Central memory CD8-positive, alpha-beta T cell (primary cell): ENCODE results near the gene RIMKLB.
"Not testable (repeated sequence)": the region's sequence is repeated elsewhere in the genome, so short reads cannot be mapped to it uniquely, and the experiment has no call there.

Experiments
- ATAC-seq: fragments of 150-1000 bp; cut with Tn5 transposase; replicated peaks from 2 replicates; pipeline ENCODE4 v1.10.0; 2022; ENCODE audit warnings: mild to moderate bottlenecking, moderate FRiP score, moderate number of reproducible peaks; ENCODE audit not compliant: poor library complexity, severe bottlenecking; ENCODE audit errors: extremely low read depth
- DNase-seq, 2 donors: peaks; one replicate each; pipeline ENCODE4 v3.0.0; 2021; ENCODE audit warnings: low spot score in 2 of 2
- H3K27ac Mint-ChIP-seq: one replicate; pipeline ENCODE4 v1.8.0; 2022; ENCODE audit warnings: low read depth, mild to moderate bottlenecking, moderate library complexity, mixed read lengths
- H3K27me3 Mint-ChIP-seq: one replicate; pipeline ENCODE4 v1.8.0; 2022; ENCODE audit warnings: mixed read lengths
- H3K36me3 Mint-ChIP-seq: one replicate; pipeline ENCODE4 v1.8.0; 2022; ENCODE audit warnings: mild to moderate bottlenecking, moderate library complexity, mixed read lengths; ENCODE audit not compliant: insufficient read depth
- H3K4me1 Mint-ChIP-seq: one replicate; pipeline ENCODE4 v1.8.0; 2022; ENCODE audit warnings: mixed read lengths
- H3K4me3 Mint-ChIP-seq: one replicate; pipeline ENCODE4 v1.8.0; 2022; ENCODE audit warnings: mild to moderate bottlenecking, moderate library complexity, mixed read lengths
- H3K9me3 Mint-ChIP-seq: one replicate; pipeline ENCODE4 v1.8.0; 2022; ENCODE audit warnings: mixed read lengths

Gene RIMKLB

GRCh38 chr12:8697120-8697475 is 693 bp upstream of the RIMKLB start:
- H3K27ac Mint-ChIP-seq: peak overlapping the region; percentile 73
- ATAC-seq: peak; percentile 36
- H3K27me3 Mint-ChIP-seq: no peaks in the 10 kb centered on the region
- H3K4me1 Mint-ChIP-seq: peaks cover 27% of the 10 kb centered on the region
- no peaks in the 10 kb centered on the region for H3K9me3 Mint-ChIP-seq
- H3K36me3 Mint-ChIP-seq: peaks cover 12% of the 10 kb centered on the region
- H3K4me3 Mint-ChIP-seq: peak overlapping the region; percentile 98
- peak in 1 of 2 donors; percentile 14 for DNase-seq

DNA sequence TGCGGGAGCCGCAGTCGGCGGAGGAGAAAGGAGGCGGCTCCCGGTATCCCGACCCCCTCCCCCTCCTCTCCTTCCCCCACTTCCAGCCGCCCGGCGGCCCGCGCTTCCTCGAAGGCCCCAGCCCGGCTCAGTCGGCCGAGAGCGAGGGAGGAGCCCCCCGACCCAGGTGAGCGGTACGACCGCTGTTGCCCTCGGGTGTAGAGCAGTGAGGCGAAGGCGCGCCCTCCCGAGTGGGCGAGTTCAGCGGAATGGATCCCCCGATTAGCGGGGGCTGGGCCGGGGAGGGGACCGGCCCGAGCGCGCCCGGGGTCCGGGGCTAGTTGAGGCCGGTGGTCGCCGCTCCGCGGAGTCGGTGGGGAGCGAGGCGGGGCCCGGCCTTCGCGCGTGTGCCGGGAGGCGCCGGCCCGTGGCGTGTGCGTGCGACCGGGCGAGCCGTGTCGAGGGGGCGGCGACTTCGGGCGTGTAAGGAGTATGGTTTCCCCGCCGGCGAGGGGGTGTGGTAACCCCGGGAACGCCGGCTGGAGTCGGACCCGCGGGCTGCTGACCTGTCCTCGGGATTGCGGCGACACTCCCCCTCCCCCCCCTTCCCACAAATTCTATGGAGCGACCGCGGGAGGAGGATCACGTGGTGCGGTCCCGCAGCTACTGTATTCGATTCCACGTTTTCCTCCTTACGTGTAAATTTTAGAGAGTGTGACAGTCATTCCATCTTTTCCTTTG is 501 bp downstream of the RIMKLB start:
- Mint-ChIP-seq H3K27me3 (no peaks in the 10 kb centered on the region), H3K9me3 (no peaks in the 10 kb centered on the region), H3K4me3 (peak overlapping the region; percentile 98), H3K4me1 (peaks cover 27% of the 10 kb centered on the region), H3K27ac (peak overlapping the region; percentile 74), H3K36me3 (peaks cover 12% of the 10 kb centered on the region)
- peak; percentile 10 to 17 for DNase-seq
- ATAC-seq: peak; percentile 44

DNA sequence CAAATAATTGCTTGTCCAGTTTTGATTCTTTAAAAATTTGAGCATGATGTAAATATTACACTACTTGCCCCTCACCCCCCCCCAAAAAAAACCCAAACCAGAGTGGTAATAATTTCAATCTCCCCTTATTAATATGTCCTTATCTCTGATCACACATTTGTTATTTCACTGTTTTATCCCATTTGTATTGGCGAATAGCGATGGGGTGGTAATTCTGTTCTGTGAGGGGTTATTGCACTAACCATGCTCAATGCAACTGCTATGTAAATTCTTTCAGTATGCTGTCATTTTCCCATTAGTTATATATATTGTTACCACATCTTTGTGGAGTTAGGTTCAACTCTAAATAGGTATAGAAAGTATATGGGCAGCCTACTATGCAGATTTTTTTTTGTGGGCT is 1.1 kb downstream of the RIMKLB start:
- ATAC-seq (no peak), DNase-seq (no peak)
- Mint-ChIP-seq H3K36me3 (peaks cover 12% of the 10 kb centered on the region), H3K9me3 (no peaks in the 10 kb centered on the region), H3K4me1 (peaks cover 27% of the 10 kb centered on the region), H3K27me3 (no peaks in the 10 kb centered on the region), H3K4me3 (peak overlapping the region; percentile 98), H3K27ac (peak overlapping the region; percentile 38)

GRCh38 chr12:8699714-8700113 is 1.9 kb downstream of the RIMKLB start:
- Mint-ChIP-seq H3K27me3 (no peaks in the 10 kb centered on the region), H3K36me3 (peaks cover 12% of the 10 kb centered on the region), H3K27ac (no peak overlapping the region), H3K4me3 (peak overlapping the region; percentile 50), H3K9me3 (no peaks in the 10 kb centered on the region), H3K4me1 (peaks cover 27% of the 10 kb centered on the region)
- no peak for DNase-seq
- no peak for ATAC-seq

DNA sequence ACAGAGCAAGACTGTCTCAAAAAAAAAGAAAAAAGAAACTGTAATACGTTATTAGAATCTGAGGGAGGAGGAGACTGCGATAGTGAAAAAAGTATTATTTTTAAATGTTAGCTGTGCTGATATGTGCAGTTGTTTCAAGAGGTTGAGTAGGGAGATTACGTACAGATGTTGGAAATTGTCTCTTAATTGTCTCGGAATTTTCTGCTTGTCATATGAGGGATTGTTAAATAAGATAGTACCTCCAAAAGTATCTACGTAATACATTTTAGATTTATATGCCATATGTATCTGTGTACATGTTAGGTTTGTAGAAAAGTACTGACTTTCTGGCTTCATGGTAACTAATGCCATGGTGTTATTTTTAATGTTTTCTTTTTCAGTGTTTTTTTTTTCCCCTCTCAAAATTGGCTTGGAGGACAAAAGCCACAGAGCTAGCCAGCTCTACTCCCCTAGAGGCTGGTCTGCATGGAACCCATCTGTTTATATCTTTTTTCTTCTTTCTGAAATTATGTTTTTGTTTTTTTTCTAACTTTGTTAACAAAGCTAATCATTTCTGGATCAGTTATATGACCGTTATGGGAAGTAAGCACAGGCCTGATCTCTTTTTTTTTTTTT is 3.4 kb downstream of the RIMKLB start:
- H3K36me3 Mint-ChIP-seq: peaks cover 12% of the 10 kb centered on the region
- DNase-seq: no peak

GRCh38 chr12:8702159-8702558 is 4.4 kb downstream of the RIMKLB start:
- Mint-ChIP-seq H3K27me3 (no peaks in the 10 kb centered on the region), H3K4me1 (peaks cover 19% of the 10 kb centered on the region), H3K9me3 (no peaks in the 10 kb centered on the region), H3K27ac (no peak overlapping the region), H3K36me3 (peaks cover 10% of the 10 kb centered on the region), H3K4me3 (no peak overlapping the region)
- ATAC-seq (no peak), DNase-seq (no peak)

More for the DNA sequence above, 3.4 kb downstream of the RIMKLB start:
- Mint-ChIP-seq H3K9me3 (no peaks in the 10 kb centered on the region), H3K4me1 (peaks cover 27% of the 10 kb centered on the region), H3K27ac (no peak overlapping the region), H3K27me3 (no peaks in the 10 kb centered on the region), H3K4me3 (no peak overlapping the region)
- ATAC-seq: no peak

DNA sequence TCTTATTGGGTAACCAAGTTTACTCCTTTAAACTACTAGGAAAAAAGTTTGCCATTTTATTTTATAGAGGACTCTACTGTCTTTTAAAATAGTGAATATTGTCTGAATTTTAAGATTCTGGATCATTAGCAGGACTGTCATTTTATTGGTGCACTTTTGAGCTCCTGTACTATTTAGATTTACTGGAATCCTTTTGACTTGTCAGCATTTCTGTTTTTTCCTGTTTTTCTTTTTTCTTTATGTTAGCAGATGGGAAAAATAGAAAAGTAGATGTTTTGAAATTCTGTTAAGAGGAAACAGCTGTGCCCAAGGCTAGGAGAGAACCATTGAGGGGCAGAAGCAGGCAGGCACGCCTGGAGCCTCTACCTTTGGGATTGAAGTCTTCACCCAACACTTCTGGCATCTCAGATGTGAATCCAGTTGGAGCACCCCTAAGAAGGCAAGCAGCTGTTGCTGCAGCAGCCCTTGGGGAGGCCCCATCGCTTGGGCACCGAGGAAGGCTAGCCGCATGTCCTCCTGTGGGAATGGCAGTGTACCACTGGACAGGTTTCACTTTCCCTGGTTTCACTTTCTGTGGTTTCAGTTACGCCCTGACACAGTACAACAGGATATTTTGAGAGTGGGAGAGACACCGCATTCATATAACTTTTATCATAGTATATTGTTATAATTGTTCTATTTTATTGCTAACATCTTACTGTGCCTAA is 11.5 kb downstream of the RIMKLB start:
- Mint-ChIP-seq H3K4me1 (no peaks in the 10 kb centered on the region), H3K4me3 (no peak overlapping the region), H3K9me3 (no peaks in the 10 kb centered on the region), H3K27ac (peak overlapping the region; percentile 35), H3K27me3 (no peaks in the 10 kb centered on the region), H3K36me3 (no peaks in the 10 kb centered on the region)
- no peak for DNase-seq
- no peak for ATAC-seq

- H3K4me3 Mint-ChIP-seq: no peak overlapping the region
- H3K36me3 Mint-ChIP-seq: peaks cover 4% of the 10 kb centered on the region
- ATAC-seq (no peak), DNase-seq (no peak)
- no peaks in the 10 kb centered on the region for H3K4me1 Mint-ChIP-seq
- H3K27me3 Mint-ChIP-seq: no peaks in the 10 kb centered on the region
- no peaks in the 10 kb centered on the region for H3K9me3 Mint-ChIP-seq
- no peak overlapping the region for H3K27ac Mint-ChIP-seq
Observed at GRCh38 chr12:8712572-8712971, 14.8 kb downstream of the RIMKLB start.

DNA sequence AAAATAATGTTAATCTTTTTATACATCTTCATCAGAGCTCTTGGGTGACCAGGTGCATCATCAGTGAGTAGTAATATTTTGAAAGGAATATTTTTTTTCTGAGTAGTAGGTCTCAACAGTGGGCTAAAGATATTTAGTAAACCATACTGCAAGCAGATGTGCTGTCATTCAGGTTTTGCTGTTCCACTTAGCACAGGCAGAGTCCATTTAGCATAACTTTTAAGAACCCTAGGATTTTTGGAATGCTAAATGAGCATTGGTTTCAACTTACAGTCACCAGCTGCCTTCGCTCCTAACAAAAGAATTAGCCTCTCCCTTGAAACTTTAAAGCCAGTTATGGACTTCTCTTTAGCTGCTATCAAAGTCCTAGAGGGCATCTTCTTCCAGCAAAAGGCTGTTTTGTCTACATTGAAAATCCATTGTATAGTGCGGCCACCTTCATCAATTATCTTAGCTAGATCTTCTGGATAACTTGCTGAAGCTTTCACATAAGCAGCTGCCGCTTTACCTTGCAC is 24.6 kb downstream of the RIMKLB start:
- ATAC-seq (no peak), DNase-seq (no peak)
- Mint-ChIP-seq H3K27me3 (no peaks in the 10 kb centered on the region), H3K27ac (no peak overlapping the region), H3K36me3 (peaks cover 2% of the 10 kb centered on the region), H3K4me3 (no peak overlapping the region), H3K4me1 (no peaks in the 10 kb centered on the region), H3K9me3 (no peaks in the 10 kb centered on the region)

- Mint-ChIP-seq H3K27ac (no peak overlapping the region), H3K36me3 (peaks cover 2% of the 10 kb centered on the region), H3K9me3 (no peaks in the 10 kb centered on the region), H3K4me1 (no peaks in the 10 kb centered on the region), H3K27me3 (no peaks in the 10 kb centered on the region), H3K4me3 (no peak overlapping the region)
- DNase-seq (no peak), ATAC-seq (no peak)
Observed at GRCh38 chr12:8734873-8735381, 37.1 kb downstream of the RIMKLB start.

DNA sequence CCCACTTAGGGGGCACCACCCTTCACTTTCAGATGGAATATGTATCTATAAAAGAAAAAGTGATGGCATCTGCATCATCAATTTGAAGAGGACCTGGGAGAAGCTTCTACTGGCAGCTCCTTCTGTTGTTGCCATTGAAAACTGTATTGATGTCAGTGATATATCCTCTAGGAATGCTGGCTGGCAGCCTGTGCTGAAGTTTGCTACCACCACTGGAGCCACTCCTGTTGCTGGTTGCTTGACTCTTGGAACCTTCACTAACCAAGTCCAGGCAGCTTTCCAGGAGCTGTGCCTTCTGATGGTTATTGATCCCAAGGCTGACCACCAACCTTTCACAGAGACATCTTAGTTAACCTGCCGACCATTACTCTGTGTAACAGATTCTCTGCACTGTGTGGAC is 44.7 kb downstream of the RIMKLB start:
- no peak for DNase-seq
- Mint-ChIP-seq H3K27me3 (no peaks in the 10 kb centered on the region), H3K9me3 (no peaks in the 10 kb centered on the region), H3K36me3 (no peaks in the 10 kb centered on the region), H3K27ac (no peak overlapping the region), H3K4me3 (no peak overlapping the region), H3K4me1 (no peaks in the 10 kb centered on the region)
- no peak for ATAC-seq

GRCh38 chr12:8743121-8743520 is 45.3 kb downstream of the RIMKLB start:
- ATAC-seq, H3K4me3 Mint-ChIP-seq, H3K27me3 Mint-ChIP-seq, DNase-seq, H3K4me1 Mint-ChIP-seq, H3K36me3 Mint-ChIP-seq, H3K9me3 Mint-ChIP-seq, H3K27ac Mint-ChIP-seq: not testable (repeated sequence)
